Medulla oblongata (tissue), 1 donor: ENCODE results near the gene PGAM5.
"Not testable (repeated sequence)": the region's sequence is repeated elsewhere in the genome, so short reads cannot be mapped to it uniquely, and the experiment has no call there.

ENCODE experiments used
- DNase-seq: peaks from one replicate; pipeline ENCODE4 v3.0.0-alpha.2; 2015; ENCODE audit errors: extremely low spot score

PGAM5 gene

DNA sequence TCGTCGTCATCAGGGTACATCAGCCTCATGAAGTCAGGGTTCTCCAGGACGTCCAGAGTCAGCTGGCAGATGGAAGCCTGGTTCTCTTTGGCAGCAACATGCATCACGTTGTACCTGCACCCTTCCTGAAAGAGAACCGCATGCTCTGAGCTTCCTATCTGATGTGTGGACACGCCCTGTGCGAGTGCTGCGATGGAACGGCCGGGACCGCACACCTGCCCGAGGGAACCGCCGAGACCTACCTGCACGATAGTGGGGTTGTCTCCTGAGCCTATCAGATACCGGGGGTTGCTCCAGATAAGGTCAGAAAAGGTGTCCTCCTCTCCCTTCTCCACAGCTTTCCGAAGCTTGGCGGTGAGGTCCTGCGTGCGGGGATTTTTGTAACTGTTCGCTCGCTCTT, 37.3 kb downstream of the PGAM5 start:
- no peak for DNase-seq

GRCh38 chr12:132748319-132748718, 37.7 kb downstream of the PGAM5 start:
- DNase-seq, result no peak

- DNase-seq, result not testable (repeated sequence)
Observed at GRCh38 chr12:132753670-132754069, 43.0 kb downstream of the PGAM5 start.

- DNase-seq, result no peak
Observed at GRCh38 chr12:132754160-132754932, 43.7 kb downstream of the PGAM5 start.

- not testable (repeated sequence) for DNase-seq
Observed at GRCh38 chr12:132758825-132759224, 48.2 kb downstream of the PGAM5 start.

DNA sequence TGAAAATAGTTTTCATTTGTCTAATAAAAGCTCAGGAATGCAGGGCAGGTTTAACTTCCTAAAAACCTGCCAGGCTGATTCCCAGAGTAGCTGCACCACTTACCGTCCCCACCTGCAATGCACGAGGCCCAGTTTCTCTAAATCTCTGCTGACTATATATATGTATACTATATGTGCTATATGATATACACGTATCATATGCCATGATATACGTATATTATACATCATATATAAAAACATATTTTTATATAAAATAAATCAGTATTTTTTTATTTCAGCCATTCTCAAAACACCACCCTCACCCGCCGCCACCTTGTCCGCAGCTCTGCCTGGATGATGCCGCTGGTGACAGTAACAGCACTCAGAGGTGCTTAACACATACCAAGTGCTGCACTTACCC, 48.7 kb downstream of the PGAM5 start:
- no peak for DNase-seq

DNA sequence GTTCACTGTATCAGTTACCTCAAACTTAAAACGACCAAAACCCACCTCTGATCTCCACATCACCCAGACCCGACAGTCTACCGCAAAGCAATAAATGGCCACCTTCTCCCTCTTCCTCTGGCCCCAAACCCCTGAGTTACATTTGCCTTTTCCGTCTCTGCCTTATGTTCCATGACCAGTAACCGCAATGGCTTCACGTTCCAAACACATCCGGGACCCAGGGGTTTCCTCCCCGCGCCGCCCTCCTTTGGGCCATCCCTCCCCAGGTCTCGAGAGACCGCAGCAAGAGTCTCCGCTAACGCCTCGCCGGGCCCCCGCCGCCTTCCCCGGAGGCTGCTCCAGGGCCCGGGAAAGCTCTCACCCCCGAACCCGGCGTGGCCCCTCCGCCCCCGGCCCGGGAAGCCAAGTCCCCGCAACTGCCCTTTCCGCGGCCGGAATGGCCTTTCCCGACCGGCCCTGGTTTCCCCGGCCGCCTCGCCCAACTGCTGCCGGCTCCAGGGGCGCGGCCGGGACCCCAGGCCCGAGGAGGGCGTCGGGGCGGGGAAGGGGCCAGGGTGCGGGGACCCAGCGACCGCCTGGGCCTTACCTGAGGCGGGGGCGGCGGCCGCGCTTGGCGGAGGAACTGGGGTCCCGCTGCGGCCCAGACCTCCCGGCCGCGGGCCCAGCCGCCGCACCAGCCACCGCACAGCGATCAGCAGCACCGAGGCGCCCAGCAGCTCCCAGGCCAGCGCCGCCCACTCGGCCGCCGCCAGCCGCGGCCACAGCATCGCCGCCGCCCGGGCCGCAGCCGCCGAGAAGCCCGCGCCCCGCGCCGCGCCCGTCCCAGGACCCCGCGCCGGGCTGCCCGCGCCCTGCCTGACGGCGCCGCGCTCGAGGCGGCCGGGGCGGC, 50.6 kb downstream of the PGAM5 start, which contains the start of gene ANKLE2:
ANKLE2 (minus strand) TSS at position 801 of the 889 bp plus-strand sequence; CDS start at position 767, 34 bp downstream.
- DNase-seq, result no peak

- peak; percentile 88 for DNase-seq
Observed at GRCh38 chr12:132761921-132762583, 51.4 kb downstream of the PGAM5 start.

- DNase-seq, result no peak
Observed at GRCh38 chr12:132764231-132764630, 53.6 kb downstream of the PGAM5 start.

- DNase-seq, result no peak
Observed at GRCh38 chr12:132765361-132765760, 54.7 kb downstream of the PGAM5 start.

DNA sequence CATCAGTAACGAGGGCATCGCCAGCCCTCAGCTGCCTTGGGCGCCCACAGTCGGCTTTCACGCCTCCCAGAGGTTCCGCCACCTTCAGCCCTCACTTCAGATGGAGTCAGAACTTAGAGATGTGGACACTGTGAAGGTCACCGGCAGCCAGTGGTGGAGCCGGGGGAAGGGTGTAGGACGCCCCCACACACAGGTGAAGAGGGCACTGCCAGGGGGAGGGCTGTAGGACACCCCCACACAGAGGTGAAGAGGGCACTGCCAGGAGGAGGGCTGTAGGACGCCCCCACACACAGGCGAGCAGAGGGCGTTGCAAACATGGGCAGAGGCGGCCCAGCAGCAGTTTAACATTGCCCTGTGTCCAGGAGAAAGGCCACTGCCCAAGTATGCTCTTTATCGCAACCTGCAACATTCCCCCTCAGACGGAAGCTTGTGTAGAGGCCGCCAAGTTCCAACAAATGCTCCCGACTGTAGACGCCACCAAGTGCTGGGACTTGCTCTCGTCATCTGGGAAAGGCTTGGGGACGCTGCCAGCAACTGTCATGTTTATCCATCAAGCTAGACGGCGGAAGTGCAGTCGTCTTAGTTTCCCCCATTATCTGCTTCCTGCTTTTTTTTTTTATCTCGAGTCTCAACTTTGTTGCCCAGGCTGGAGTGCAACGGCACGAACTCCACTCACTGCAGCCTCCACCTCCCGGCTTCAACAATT, 55.9 kb downstream of the PGAM5 start:
- peak; percentile 32 for DNase-seq

DNA sequence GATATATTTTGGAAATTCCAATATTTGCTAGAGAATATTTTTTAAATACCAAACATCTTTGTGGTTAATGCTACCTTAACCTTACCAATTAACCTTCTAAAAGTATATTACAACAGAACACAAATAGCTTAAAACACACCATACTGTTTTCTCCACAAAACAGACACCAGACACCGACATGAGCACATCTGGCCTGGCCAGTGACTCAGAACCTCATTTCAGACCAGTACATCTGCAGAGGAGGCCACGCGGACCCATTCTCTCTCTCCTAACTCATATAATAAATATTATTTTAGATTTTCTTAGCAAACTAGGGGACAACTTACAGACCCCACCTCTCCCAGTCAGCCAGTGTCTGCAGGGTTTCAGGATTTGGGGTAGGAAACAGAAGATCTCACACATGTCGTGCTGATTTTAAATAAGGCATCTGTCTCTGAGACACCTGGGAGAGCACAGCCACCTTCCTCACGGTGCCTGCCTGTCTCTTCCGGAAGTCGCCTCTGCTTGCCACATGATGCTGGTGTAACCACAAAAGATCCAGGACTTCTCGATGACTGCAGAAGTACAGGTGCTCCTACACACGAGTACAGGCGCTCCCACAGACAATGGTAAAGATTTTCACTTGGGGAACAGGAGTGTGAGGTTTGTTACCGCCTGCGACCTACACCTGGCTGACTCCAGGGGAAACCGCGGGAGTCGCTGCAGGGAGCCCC, 60.6 kb downstream of the PGAM5 start:
- no peak for DNase-seq
